ENCODE results near the gene GATA2.
A peak's percentile ranks its signal among the peaks of the same experiment; 100 is the strongest.

GATA2 gene

GRCh38 chr3:128453501-128454309 is 39.3 kb downstream of the GATA2 start:
- Mint-ChIP-seq H3K36me3 (ENCODE audit: low read depth) (no peaks in the 10 kb centered on the region), H3K27me3 (peaks cover 28% of the 10 kb centered on the region), H3K4me3 (no peak overlapping the region), H3K9me3 (peaks cover 16% of the 10 kb centered on the region), H3K4me1 (ENCODE audit: low read depth) (peaks cover 17% of the 10 kb centered on the region), H3K27ac (no peak overlapping the region)
- no peak for DNase-seq

- H3K4me1 Mint-ChIP-seq (ENCODE audit: low read depth): peaks cover 23% of the 10 kb centered on the region
Observed at GRCh38 chr3:128452678-128453275, 40.2 kb downstream of the GATA2 start.

GRCh38 chr3:128452120-128452519 is 40.9 kb downstream of the GATA2 start:
- H3K27ac Mint-ChIP-seq: no peak overlapping the region
- no peak overlapping the region for H3K4me3 Mint-ChIP-seq
- no peak for DNase-seq
- H3K4me1 Mint-ChIP-seq (ENCODE audit: low read depth): peaks cover 30% of the 10 kb centered on the region
- H3K27me3 Mint-ChIP-seq: peaks cover 28% of the 10 kb centered on the region
- peaks cover 5% of the 10 kb centered on the region for H3K36me3 Mint-ChIP-seq (ENCODE audit: low read depth)
- H3K9me3 Mint-ChIP-seq: peaks cover 25% of the 10 kb centered on the region

More at GRCh38 chr3:128452678-128453275, 40.2 kb downstream of the GATA2 start:
- DNase-seq: no peak
- Mint-ChIP-seq H3K27ac (no peak overlapping the region), H3K9me3 (peaks cover 20% of the 10 kb centered on the region), H3K36me3 (ENCODE audit: low read depth) (peaks cover 2% of the 10 kb centered on the region), H3K4me3 (no peak overlapping the region), H3K27me3 (peaks cover 28% of the 10 kb centered on the region)

- Mint-ChIP-seq H3K27ac (peak overlapping the region; percentile 83), H3K27me3 (peaks cover 6% of the 10 kb centered on the region), H3K4me1 (ENCODE audit: low read depth) (peaks cover 34% of the 10 kb centered on the region), H3K36me3 (ENCODE audit: low read depth) (peaks cover 5% of the 10 kb centered on the region), H3K4me3 (no peak overlapping the region), H3K9me3 (peaks cover 30% of the 10 kb centered on the region)
- no peak for DNase-seq
Observed at GRCh38 chr3:128449111-128449638, 43.8 kb downstream of the GATA2 start.

- Mint-ChIP-seq H3K4me3 (peak overlapping the region; percentile 24), H3K9me3 (peaks cover 30% of the 10 kb centered on the region), H3K27me3 (peaks cover 3% of the 10 kb centered on the region), H3K4me1 (ENCODE audit: low read depth) (peaks cover 34% of the 10 kb centered on the region), H3K27ac (peak overlapping the region; percentile 83), H3K36me3 (ENCODE audit: low read depth) (peaks cover 5% of the 10 kb centered on the region)
- no peak for DNase-seq
Observed at GRCh38 chr3:128448491-128448890, 44.5 kb downstream of the GATA2 start.

DNA sequence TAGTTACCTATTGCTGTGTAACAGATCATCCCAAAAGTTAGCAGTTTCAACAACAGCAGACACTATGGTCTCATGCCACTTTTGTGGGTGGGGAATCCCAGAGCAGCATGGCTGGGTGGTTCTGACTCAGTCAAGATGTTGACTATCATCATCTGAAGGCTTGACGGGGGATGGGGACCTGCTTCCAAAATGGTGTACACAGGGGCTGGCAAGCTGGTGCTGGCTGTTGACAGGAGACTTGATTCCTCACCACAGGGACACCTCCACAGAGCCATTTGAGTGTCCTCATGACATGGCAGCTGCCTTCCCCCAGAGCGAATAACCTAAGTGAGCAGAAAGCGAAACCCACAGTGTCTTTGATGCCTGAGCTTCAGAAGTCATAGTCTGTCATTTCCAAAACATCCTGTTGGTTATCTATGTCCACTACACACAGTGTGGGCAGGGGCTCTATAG is 45.4 kb downstream of the GATA2 start:
- peaks cover 11% of the 10 kb centered on the region for H3K27me3 Mint-ChIP-seq
- H3K4me3 Mint-ChIP-seq: no peak overlapping the region
- peaks cover 34% of the 10 kb centered on the region for H3K4me1 Mint-ChIP-seq (ENCODE audit: low read depth)
- peaks cover 30% of the 10 kb centered on the region for H3K9me3 Mint-ChIP-seq
- DNase-seq: peak; percentile 62
- H3K36me3 Mint-ChIP-seq (ENCODE audit: low read depth): peaks cover 5% of the 10 kb centered on the region
- peak overlapping the region; percentile 86 for H3K27ac Mint-ChIP-seq

DNA sequence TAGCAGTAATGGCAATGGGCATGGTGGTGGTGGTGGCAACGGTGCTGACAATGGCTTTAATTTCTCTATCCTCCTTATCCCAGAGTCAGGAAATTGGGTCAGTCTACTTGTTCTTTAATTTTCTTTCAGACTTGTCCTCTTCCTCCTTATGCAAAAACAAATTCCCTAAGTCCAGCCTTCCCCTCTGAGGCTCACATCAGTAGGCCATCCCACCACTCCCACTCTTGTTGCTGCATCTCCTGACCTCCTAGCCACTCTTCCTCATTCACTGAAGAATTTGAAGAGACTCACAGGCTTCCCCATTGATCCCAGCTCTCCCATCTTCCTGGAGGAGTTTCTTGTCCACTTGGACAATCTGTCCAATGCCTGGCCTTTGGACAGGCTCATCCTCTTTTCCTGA is 46.2 kb downstream of the GATA2 start:
- DNase-seq: no peak
- peaks cover 30% of the 10 kb centered on the region for H3K9me3 Mint-ChIP-seq
- H3K27me3 Mint-ChIP-seq: peaks cover 10% of the 10 kb centered on the region
- peaks cover 5% of the 10 kb centered on the region for H3K36me3 Mint-ChIP-seq (ENCODE audit: low read depth)
- H3K27ac Mint-ChIP-seq: peak overlapping the region; percentile 86
- peaks cover 34% of the 10 kb centered on the region for H3K4me1 Mint-ChIP-seq (ENCODE audit: low read depth)
- H3K4me3 Mint-ChIP-seq: no peak overlapping the region

DNA sequence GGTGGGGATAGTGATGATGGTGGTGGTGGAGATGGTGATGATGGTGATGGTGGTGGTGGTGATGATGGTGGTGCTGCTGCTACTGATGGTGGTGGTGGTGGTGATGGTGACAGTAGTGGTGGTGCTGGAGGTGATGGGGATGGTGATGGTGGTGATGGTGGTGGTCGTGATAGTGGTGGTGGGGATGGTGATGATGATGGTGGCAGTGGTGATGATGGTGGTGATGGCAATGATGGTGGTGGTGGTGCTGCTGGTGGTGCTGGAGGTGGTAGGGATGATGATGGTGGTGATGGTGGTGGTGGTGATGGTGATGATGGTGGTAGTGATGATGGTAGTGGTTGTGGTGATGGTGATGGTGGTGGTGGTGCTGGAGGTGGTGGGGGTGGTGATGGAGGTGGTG is 47.6 kb downstream of the GATA2 start:
- Mint-ChIP-seq H3K36me3 (ENCODE audit: low read depth) (peaks cover 5% of the 10 kb centered on the region), H3K4me1 (ENCODE audit: low read depth) (peaks cover 28% of the 10 kb centered on the region), H3K4me3 (no peak overlapping the region), H3K27ac (no peak overlapping the region), H3K9me3 (peaks cover 23% of the 10 kb centered on the region), H3K27me3 (peaks cover 8% of the 10 kb centered on the region)
- DNase-seq: no peak

GRCh38 chr3:128443771-128444170 is 49.2 kb downstream of the GATA2 start:
- H3K36me3 Mint-ChIP-seq (ENCODE audit: low read depth): peaks cover 5% of the 10 kb centered on the region
- H3K9me3 Mint-ChIP-seq: peaks cover 15% of the 10 kb centered on the region
- no peak overlapping the region for H3K27ac Mint-ChIP-seq
- peaks cover 18% of the 10 kb centered on the region for H3K4me1 Mint-ChIP-seq (ENCODE audit: low read depth)
- no peak overlapping the region for H3K4me3 Mint-ChIP-seq
- H3K27me3 Mint-ChIP-seq: peaks cover 22% of the 10 kb centered on the region
- no peak for DNase-seq

GRCh38 chr3:128442949-128443348 is 50.1 kb downstream of the GATA2 start:
- DNase-seq: no peak
- no peak overlapping the region for H3K4me3 Mint-ChIP-seq
- no peak overlapping the region for H3K27ac Mint-ChIP-seq
- H3K9me3 Mint-ChIP-seq: peaks cover 9% of the 10 kb centered on the region
- peaks cover 3% of the 10 kb centered on the region for H3K36me3 Mint-ChIP-seq (ENCODE audit: low read depth)
- H3K27me3 Mint-ChIP-seq: peaks cover 22% of the 10 kb centered on the region
- peaks cover 12% of the 10 kb centered on the region for H3K4me1 Mint-ChIP-seq (ENCODE audit: low read depth)

GRCh38 chr3:128442070-128442469 is 50.9 kb downstream of the GATA2 start:
- Mint-ChIP-seq H3K4me1 (ENCODE audit: low read depth) (peaks cover 3% of the 10 kb centered on the region), H3K36me3 (ENCODE audit: low read depth) (no peaks in the 10 kb centered on the region), H3K4me3 (no peak overlapping the region), H3K9me3 (peaks cover 4% of the 10 kb centered on the region), H3K27me3 (peaks cover 27% of the 10 kb centered on the region), H3K27ac (no peak overlapping the region)
- no peak for DNase-seq

DNA sequence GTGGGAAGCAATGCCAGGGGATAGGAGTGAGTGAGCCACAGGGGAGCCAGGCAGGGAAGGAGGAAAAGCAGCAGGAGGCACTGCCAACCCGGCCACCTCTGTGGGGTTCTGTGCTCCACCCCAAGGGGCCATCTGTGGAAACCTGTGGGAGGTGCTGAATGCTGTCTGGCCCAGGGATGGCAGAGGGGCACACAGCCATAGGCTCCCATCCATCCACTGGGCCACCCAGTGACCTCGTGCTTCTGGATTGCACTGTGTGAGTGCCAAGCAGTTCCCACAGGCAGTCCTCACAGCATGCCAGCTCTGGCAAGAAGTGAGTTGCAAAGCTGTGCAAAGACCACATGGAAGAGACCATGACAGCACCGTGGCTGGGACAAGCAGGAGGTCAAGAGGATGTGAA is 53.8 kb downstream of the GATA2 start:
- Mint-ChIP-seq H3K4me1 (ENCODE audit: low read depth) (no peaks in the 10 kb centered on the region), H3K27ac (no peak overlapping the region), H3K36me3 (ENCODE audit: low read depth) (no peaks in the 10 kb centered on the region), H3K9me3 (no peaks in the 10 kb centered on the region), H3K4me3 (no peak overlapping the region), H3K27me3 (peaks cover 35% of the 10 kb centered on the region)
- no peak for DNase-seq

DNA sequence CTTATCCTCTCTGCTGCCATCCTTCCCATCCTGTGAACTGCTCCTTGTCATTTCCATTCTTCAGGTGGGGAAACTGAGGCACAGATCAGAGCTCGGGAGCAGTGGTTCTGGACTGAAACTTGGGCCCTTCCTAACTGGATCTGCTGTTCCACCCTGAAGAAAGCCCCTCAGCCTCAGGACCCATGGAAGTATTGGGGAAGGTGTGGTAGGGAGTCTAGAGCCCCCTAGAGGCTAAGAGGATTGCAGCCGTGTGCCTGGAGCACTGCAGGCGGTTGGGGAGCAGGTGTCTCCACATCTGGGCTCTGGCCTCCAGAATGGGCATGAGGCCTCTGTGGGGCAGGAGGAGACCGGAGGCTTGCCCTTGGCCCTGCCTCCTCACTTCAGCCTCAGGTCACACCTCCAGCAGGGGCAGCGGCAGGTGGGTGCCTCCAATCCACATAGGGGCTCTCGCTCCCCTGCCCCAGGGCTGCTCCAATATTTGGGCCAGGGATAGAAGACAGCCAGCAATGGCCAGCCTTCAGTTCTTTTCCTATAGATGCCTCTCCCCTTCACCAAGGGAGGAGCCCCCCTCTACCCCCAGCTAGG is 54.4 kb downstream of the GATA2 start:
- H3K4me1 Mint-ChIP-seq (ENCODE audit: low read depth): no peaks in the 10 kb centered on the region
- no peak overlapping the region for H3K27ac Mint-ChIP-seq
- H3K9me3 Mint-ChIP-seq: no peaks in the 10 kb centered on the region
- peaks cover 40% of the 10 kb centered on the region for H3K27me3 Mint-ChIP-seq
- DNase-seq: no peak
- H3K36me3 Mint-ChIP-seq (ENCODE audit: low read depth): no peaks in the 10 kb centered on the region
- H3K4me3 Mint-ChIP-seq: no peak overlapping the region

GRCh38 chr3:128436214-128436613 is 56.8 kb downstream of the GATA2 start:
- Mint-ChIP-seq H3K4me1 (ENCODE audit: low read depth) (peaks cover 12% of the 10 kb centered on the region), H3K4me3 (no peak overlapping the region), H3K36me3 (ENCODE audit: low read depth) (no peaks in the 10 kb centered on the region), H3K27ac (no peak overlapping the region), H3K9me3 (no peaks in the 10 kb centered on the region), H3K27me3 (peaks cover 51% of the 10 kb centered on the region)
- no peak for DNase-seq

GRCh38 chr3:128435561-128435960 is 57.4 kb downstream of the GATA2 start:
- no peaks in the 10 kb centered on the region for H3K36me3 Mint-ChIP-seq (ENCODE audit: low read depth)
- H3K4me3 Mint-ChIP-seq: no peak overlapping the region
- peaks cover 12% of the 10 kb centered on the region for H3K4me1 Mint-ChIP-seq (ENCODE audit: low read depth)
- H3K9me3 Mint-ChIP-seq: no peaks in the 10 kb centered on the region
- DNase-seq: no peak
- no peak overlapping the region for H3K27ac Mint-ChIP-seq
- H3K27me3 Mint-ChIP-seq: peaks cover 58% of the 10 kb centered on the region
